Measurements from ENCODE around the gene RAB10.
"Not testable (repeated sequence)": the region's sequence is repeated elsewhere in the genome, so short reads cannot be mapped to it uniquely, and the experiment has no call there.

Gene RAB10

DNA sequence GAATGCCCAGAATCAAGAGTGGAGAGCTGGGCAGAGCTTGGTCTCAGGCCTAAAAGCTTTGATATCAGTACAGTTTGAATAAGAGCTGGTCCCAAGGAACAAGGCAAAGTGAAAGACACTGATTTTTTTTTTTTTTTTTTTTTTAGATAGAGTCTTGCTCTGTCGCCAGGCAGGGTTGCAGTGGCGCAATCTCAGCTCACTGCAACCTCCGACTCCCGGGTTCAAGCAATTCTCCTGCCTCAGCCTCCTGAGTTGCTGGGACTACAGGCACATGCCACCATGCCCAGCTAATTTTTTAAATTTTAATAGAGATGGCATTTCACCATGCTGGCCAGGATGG is 17.2 kb upstream of the RAB10 start:
- FAIRE-seq, result not testable (repeated sequence)

DNA sequence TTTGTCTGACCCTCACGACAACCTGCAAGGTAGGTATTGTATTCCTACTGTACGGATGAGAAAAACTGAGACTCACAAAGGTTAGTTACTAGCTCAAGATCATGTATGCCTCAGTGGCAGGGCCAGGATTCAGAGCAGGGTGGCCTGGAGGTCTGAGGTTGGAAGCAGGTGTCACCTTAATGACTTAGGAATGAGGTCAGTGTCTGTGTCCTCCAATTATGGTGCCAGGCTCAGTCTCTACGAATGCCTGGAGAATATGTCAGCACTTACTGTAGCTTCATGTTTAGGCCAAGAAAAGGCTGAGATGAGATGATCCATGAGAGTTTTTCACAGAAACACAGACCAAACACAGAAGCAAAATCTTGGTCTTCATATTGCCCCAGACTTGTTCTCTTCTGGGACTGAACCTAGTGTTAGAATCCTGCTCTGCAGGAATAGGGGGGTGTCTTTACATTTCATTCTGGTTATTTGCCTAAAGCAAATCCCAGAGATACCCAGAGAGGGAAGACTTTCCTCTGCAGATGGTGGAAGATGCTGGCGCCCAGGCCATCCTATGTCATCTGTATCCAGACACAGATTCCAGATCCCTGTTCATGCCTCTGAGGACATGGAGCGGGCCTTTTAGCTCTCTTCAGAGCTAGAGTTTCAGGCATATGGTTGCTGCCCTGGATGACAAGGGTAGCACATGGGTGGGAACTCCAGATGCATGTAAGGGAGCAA is 16.3 kb upstream of the RAB10 start:
- FAIRE-seq, result no peak

DNA sequence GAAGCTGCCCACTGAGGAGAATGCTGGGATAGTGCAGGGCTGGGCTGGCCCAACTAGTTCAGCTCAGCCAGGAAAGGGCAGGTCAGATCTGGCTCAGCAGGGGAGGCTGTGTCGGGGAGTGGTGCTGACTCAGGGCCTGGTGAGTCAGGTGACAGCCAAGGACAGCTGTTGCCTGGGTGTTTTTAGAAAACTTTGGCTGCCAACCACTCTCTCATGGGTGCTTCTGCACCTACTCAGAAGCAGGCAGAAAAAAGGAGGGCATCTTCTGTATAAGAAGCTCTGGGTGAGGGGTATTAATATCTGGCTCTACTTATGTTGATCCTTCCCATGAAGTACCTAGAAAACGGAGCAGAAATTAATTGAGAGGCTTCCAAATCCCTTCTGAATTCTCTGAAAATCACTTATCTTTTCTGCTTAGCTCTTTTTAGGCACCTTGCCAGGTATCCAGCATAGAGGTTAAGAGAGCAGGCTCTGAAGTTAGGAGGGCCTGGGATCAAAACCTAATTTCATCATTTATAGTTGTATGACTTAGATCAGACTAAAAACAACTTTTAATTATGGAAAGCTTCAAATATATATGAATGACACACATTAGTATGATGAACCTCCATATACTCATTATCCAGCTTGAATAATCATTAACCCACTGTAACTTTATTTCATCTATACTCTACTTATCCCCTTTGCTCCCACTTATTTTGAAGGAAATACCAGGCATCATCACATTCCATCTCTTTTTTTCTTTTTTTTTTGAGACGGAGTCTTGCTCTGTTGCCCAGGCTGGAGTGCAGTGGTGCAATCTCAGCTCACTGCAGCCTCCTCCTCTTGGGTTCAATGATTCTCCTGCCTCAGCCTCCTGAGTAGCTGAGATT is 15.5 kb upstream of the RAB10 start:
- FAIRE-seq, result no peak

DNA sequence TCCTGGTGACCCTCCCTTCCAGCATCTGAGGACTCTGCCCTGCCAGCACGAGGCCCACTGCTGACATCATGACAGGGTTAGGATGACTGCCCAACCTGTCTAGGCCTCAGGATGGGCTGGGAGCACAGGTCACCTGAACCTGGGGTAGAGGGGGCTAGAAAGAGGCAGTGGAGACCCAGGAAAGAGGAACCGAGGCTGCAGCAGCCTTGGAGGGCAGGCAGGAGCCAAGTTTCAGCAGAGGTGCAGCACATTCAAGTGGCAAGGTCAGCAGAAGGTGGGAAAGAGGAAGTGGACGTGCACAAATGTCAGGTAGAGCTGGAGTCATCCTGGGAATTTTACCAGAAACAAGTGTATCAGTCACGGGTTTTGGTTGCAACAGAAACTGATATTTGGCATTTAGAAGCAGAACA is 13.6 kb upstream of the RAB10 start:
- no peak for FAIRE-seq

DNA sequence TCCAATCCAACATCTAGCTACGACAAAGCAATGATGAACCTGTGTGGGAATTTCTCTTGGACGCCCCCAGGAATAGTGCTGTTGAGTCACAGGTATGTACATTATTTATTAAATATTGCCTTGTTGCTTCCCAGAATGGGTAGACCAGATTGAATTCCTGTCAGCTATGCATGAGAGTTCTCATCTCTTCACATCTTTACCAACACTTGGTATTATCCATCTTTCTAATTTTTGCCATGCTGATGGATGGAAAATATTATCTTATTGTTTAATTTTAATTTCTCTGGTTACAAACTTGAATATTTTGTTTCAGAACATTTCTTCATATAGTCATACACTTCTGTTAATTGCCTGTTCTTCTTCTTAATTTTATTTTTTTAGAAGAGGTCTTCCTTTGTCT is 9.6 kb upstream of the RAB10 start:
- no peak for FAIRE-seq

- FAIRE-seq, result no peak
Observed at GRCh38 chr2:26025509-26025908, 8.4 kb upstream of the RAB10 start.

DNA sequence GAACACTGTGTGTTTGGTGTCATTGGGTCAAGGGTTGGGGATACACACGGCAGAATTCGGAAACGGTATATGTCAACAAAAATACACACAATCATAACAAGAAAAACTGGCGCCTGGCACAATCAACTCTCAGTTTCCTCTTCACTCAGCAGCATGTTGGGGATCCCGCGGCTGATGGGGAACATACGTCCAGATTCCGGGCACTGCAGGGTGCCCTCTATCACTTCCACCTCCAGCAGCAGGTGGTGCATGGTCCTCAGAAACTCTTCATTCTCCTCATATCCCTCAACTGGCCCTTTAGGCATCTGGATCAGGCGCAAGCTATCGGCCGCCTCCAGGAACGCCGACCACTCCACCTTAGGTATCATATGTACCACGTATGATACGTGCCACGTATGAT is 5.8 kb upstream of the RAB10 start:
- FAIRE-seq, result not testable (repeated sequence)

DNA sequence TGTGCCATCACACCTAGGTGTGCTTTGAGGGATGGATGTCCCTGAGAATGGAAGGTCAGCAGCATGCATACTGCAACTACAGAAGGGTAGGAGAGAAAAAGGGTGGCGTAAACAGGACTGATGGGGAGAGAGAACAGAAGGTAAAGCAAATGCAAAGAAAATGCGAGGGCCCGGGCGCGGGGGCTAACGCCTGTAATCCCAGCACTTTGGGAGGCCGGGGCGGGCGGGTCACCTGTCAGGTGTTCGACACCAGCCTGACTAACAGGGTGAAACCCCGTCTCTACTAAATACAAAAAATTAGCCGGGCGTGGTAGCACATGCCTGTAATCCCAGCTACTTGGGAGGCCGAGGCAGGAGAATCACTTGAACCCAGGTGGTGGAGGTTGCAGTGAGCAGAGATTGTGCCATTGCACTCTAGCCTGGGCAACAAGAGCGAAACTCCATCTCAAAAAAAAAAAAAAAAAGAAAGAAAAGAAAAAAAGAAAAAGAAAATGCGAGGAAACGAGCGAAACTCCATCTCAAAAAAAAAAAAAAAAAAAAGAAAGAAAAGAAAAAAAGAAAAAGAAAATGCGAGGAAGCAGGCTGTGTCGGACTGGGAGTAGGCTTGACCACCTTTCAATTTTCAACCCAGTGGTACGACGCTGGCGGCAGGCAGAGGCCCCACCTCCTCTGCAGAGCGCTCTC is 1.2 kb upstream of the RAB10 start:
- not testable (repeated sequence) for FAIRE-seq

- FAIRE-seq, result no peak
Observed at GRCh38 chr2:26033270-26033817, 540 bp upstream of the RAB10 start.

GRCh38 chr2:26034637-26034992 is 731 bp downstream of the RAB10 start:
- FAIRE-seq, result no peak

GRCh38 chr2:26035090-26035743 is 1.3 kb downstream of the RAB10 start:
- FAIRE-seq, result no peak

- FAIRE-seq, result no peak
Observed at GRCh38 chr2:26039603-26040323, 5.9 kb downstream of the RAB10 start.

DNA sequence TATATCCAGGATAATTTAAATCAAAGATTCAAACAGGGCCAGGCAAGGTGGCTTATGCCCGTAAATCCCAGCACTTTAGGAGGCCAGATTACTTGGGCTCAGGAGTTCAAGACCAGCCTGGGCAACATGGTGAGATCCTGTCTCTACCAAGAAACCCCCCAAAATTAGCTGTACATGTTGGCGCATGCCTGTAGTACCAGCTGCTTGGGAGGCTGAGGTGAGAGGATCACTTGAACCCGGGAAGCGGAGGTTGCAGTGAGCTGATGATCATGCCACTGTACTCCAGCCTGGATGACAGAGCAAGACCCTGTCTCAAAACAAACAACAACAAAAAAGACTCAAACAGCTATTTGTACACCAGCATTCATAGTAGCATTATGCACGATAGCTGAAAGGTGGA is 9.2 kb downstream of the RAB10 start:
- no peak for FAIRE-seq

DNA sequence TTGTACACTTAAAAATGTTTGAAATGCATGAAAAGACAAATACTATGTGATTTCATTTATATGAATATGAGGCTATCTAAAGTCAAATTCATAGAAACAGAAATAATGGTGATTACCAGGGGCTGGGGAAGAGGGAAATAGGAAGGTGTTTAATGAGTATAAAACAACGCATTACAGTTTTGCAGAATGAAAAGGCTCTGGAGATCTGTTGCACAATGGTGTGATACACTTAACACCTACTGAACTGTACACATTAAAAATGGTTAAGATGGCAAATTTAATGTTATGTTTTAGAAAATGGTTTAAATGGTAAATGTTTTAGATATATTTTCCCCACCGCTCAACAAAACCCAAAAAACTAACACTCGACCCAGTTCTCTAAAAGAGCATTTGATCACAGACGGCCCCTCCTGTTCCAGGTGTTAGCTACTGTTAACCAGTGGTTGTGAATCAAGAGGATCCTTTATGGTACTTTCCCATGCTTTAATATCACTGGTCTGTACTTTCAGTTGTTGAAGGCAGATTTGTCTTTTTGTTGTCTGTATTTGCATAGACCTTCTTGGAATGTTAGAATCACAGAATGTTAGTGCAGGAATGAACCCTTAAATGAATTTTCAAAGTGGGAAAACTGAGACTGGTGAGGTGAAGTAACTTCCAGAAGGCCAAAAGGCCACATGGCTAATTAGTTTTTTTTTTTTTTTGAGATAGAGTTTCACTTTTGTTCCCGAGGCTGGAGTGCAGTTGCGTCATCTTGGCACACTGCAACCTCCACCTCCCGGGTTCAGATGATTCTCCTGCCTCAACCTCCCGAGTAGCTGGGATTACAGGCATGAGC is 10.2 kb downstream of the RAB10 start:
- FAIRE-seq, result no peak

DNA sequence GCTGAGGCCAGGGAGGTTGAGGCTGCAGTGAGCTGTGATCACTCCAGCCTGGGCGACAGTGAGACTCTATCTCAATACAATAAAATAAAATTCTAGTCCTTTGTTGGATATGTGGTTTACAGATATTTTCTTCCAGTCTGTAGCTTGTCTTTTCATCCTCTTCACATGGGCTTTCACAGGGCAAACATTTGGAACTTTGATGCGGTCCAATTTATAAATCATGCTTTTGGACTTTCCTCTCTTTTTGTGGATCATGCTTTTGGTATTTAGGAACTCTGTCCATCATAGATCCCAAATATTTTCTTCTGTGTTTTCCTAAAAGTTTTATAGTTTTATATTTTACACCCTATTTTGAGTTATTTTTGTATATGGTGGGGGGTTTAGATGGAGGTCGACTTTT is 14.9 kb downstream of the RAB10 start:
- no peak for FAIRE-seq

GRCh38 chr2:26049641-26050040 is 15.8 kb downstream of the RAB10 start:
- no peak for FAIRE-seq

DNA sequence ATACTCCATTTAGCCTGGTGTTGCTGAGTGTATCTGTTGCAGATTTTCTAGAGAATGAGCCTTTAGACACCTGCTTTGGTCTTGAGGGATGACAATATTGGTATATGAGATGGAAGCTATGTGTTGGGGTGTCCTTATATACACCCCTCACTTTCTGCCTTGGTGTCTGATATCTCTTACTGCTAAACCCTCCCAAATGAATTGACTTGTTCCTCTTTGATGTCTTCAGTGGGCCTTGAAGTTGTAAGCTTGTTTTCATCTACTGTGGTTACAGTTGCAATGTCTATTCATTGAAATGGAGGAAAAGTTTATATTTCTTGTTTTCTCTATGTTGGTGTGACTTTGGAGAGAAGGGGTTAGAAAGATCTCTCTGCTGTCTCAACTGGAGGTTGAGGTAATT is 18.9 kb downstream of the RAB10 start:
- FAIRE-seq, result no peak

DNA sequence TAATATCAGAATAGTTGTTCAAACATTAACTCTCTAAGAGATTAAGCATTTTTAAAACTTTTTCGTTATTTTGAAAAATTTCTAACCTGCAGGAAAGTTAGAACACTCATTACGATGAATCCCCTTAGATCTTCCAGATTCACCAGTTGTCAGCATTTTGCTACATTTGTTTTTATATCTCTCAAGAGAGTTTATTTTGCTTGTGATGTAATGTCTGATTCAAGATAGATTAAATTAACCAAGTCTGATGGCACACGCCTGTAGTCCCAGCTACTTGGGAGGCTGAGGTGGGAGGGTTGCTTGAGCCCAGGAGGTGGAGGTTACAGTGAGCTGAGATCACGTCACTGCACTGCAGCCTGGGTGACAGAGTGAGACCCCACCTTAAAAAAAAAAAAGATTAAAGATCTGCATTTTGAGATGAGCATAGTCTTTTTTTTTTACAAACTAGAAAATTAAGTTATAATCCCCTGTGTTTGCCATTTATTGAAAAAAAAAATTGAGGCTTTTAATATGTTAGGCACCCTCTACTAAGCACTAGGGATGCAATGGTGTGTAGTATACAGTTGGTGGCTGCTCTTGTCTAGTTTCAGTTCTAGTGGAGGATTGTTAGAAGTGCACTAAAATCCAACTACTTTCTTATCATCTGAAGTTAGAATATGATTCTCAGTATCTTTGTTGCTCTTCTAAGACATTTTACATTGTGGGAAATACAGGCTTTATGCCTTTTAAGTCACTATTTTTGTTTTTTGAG is 20.9 kb downstream of the RAB10 start:
- FAIRE-seq, result no peak

DNA sequence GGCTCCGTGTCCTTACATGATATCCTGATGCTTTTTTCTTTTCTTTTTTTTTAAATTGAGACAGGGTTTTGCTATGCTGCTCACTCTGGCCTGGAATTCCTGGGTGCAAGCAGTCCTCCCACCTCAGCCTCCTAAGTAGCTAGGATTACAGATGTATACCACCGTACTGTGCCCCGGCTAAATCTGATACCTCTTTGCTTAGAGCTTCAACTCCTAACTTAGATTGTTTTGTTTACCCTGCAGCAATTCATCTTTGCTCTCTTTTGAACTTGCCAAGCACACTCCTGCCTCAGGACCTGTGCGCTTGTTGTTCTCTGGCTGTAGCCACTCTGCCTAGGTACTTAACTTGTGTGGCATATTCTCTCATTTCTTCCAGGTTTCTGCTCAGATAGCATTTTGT is 24.5 kb downstream of the RAB10 start:
- no peak for FAIRE-seq

DNA sequence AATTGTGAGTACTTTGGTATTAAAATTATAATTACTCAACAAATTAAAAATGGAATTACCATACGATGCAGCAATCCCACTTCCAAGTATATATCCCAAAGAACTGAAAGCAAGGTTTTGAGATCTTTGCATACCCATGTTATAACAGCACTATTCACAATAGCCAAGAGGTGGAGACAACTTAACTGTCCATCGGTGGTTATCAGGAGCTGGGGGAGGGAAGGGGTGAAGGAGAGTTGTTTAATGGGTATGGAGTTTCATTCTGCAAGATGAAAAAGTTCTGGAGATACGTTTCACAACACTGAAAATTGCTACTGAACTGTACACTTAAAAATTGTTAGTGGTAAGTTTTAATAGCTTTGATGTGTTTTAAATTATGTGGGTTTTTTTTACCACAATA is 25.7 kb downstream of the RAB10 start:
- FAIRE-seq, result no peak

DNA sequence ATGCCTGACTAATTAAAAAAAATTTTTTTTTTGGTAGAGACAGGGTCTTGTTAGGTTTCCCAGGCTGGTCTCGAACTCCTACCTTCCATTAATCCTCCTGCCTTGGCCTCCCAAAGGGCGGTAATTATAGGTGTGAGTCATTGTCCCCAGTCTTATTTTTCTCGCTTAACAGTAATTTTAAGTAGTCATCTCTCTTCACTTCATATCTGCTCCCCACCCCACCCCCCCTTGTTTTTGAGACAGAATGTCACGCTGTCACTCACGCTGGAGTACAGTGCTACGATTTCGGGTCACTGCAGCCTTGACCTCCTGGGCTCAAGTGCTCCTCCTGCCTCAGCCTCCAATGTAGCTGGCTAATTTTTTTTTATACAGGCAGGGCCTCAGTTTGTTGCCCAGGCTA is 27.7 kb downstream of the RAB10 start:
- FAIRE-seq, result no peak
